NCI-H187 (cell line): ENCODE data around the gene TAP1.
"Not testable (repeated sequence)": the region's sequence is repeated elsewhere in the genome, so short reads cannot be mapped to it uniquely, and the experiment has no call there.

ENCODE experiments used
- DNase-seq, 2 experiments: peaks; one replicate each; lab custom pipeline; 2025; lab: John Stamatoyannopoulos, UW

TAP1 gene

DNA sequence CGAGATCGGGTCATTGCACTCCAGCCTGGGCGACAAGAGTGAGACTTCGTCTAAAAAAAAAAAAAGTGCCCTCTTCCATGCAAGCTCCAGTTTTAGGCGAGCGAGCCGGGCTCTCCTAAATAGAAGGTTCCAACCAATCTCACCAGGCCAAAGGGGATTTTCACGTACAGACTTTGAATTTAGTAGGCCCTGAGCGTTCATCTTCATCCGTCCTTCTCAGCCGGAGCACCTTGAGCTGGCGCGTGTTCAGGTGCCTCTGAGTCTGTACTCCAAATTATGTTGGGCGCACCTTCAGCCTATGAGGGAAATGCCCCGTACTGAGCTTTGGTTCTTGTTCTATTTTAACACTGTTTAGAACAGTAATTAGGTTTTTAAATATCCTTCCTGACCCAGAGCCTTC is 14.1 kb downstream of the TAP1 start:
- DNase-seq, result no peak

DNA sequence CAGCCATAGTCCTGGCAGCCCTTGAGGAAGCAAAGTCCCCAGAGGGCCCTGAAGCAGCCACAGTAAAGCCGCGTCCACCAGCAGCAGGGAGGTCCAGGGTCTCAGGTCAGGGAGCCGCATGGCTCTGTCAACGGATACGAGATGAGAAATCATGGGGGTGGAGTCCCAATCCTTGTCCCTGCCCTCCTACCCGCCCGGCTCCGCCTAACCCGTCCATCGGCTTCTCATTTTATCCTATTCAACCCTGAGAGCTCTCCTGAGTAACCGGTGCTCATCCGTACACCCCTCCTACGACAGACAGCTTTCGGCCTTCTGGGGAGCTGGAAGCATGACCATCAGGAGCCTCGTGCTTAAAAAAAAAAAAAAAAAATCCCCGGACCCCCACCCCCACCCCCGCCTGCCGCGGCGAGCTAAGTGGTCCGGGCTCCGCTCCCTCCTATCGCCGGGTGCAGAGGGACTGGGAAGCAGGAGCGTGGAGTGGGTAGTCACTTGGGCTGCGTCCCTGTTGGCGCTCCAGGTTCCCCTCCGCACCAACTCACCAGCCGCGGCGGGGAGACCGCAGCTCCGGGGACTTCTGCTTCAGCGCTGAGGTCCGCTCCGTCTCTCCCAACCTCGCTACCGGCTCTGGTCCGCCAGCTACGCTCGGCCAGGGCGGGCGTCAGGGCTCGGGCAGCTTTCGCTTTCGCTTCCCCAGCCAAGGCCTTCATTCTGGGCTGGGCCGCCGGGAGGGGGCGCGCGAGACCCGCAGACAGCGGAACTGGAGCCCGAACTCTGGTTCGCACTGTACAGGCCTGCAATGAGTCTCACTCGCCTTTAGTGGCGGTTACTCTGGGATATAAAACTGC is 15.2 kb downstream of the TAP1 start, which contains the start of gene TAP2:
Gene TAP2 (minus strand): TSS at position 626 of the 845 bp plus-strand sequence. CDS start 506 bp downstream, at position 120.
- peak; percentile 79 for DNase-seq

DNA sequence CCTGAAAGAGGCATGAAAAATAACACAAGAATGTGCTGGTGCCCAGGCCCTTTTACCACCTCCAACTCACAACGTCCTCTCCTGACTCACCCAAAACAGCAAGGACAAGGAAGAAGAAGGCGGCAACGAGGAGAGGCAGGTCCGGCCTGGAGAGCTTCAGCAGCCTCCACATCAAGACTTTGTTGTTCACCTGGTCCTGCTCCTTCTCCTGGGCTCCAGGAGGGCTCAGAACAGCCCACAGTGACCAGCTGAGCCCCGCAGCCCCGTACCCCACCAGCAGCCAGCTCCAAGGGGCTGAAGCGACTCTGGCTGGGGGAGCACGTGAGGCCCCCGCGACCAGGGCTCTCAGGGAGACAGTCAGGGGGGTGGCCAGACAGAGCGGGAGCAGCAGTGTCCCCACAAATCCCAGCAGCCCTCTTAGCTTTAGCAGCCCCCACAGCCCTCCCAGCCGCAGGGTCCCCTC is 15.8 kb downstream of the TAP1 start:
- DNase-seq, result no peak

DNA sequence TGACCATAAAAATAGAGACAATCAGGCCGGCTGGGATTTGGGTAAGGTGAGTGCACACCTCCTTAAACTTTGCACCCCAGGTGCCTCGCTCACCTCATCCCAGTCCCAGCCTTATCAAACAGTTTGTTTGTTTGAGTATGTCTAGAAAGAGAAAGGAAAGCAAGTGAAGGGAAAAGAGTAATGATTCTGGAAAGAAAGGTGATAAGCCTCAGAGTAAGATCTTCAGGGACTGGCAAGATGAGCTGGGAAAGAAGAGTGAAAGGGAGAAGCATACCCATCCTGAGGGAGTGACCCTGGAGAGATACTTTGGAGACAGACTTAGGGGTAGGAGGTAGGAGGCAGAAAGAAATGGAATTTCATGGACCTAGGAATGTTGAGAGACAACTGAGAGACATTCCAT is 16.6 kb downstream of the TAP1 start:
- no peak for DNase-seq

DNA sequence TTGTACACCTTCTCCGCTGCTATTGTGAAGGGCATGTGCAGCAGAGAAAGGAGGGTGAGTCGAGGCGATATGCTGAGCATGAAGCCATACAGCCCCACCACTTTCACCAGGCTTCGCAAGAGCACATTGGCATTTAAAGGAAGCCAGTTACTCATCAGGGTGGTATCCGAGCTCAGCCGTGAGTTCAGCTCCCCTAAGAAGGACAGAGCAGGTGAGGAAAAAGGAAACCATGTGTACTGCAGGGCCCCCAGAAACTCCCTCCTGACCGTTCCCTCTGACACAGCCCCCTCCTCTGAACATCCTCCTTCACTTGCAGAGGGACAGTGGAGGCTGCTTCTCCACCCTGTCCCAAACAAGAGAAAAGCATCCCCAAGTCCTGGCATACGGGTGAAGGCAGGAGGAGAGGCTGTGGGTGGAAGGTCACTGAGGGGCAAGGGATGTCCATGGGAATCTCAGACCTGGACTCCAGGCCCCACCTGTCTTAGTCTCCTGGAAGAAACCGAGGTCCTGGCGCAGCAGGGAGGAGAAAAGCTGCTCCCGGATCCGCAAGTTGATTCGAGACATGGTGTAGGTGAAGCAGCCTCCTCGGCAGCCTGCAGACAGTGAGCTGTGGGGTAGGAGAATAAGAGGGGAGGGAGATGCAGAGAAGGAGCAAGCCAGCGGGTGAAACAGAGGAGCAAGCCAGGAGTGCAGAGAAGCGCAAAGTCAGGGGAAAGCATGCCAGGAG is 18.2 kb downstream of the TAP1 start:
- no peak for DNase-seq

DNA sequence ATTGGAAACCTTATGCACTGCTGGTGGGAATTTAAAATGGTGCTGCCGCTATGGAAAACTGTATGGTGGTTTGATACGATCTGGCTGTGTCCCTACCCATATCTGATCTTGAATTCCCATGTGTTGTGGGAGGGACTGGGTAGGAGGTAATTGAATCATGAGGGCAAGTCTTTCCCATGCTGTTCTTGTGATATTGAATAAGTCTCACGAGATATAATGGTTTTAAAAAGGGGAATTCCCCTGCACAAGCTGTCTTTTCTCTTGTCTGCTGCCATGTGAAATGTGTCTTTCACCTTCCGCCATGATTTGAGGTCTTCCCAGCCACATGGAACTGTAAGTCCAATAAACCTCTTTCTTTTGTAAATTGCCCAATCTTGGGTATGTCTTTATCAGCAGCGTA is 19.8 kb downstream of the TAP1 start:
- no peak for DNase-seq

DNA sequence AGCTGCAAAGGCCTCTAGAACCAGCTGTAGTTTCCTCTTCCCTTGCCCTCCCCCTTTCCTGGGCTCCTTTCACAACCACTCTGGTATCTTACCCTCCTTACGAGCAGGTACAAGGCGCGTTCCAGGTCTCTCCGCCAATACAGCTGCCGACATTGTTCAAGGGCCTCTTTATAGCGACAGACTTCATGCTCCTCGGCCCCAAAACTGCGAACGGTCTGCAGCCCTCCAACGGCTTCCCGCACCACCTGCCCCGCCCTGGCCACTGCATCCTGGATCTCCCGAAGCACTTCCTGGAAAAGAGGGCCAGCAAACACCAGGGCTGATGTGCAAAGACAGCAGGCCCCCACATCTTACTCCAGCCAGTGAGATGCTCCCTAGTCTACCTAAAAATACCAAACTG is 21.0 kb downstream of the TAP1 start:
- no peak for DNase-seq

DNA sequence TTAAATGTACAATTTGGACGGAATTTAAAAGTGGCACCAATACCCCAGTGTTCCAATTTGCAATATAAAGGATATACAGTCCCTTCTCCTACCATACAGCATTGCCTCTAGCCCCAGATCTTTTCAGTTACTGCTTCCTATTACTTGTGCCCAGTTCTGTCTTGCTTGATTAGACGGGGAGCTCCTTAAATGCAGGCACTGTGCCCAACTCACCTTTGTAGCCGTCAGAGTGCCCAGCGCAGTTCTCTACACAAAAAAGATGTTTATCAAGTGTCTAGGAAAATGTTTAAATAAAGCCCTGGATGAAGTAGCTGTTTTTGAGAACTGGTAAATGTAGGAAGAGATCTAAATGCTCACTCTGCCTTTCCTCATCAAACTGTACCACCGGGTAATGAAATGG is 22.6 kb downstream of the TAP1 start:
- no peak for DNase-seq

DNA sequence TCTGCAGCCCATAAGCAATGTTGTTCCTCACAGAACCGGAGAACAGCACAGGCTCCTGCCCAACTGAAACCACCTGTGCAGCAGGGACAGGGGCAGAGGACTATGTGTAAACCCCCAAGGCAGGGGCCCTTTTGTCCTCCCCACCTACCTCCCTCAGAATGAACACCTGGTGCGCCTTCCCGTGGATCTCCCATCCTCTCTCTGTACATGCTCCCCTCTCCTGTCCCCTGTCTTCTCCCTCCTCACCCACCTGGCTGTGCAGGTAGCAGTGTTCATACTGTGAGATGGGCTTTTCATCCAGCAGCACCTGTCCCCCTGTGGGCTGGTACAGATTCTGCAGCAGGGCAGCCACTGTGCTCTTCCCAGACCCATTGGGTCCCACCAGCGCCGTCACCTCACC is 23.5 kb downstream of the TAP1 start:
- no peak for DNase-seq

DNA sequence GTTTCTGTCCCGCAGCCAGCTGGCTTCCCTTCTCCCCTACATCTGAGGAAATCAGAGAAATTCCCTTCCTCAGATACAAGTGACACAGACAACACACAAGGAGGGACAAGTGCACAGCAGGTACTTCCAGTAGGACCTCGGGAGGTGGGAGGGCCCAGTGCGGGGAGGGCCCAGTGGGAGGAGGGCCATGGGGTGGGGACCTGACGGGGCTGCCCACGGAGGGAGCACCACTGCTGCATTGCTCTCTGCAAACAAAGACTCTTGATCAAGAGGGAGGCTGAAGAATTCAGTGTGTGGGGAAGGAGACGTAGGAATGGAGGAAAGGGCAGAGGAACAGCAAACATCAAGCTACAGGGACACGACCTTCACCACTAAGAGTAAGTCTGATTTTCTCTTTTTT is 24.0 kb downstream of the TAP1 start:
- no peak for DNase-seq

DNA sequence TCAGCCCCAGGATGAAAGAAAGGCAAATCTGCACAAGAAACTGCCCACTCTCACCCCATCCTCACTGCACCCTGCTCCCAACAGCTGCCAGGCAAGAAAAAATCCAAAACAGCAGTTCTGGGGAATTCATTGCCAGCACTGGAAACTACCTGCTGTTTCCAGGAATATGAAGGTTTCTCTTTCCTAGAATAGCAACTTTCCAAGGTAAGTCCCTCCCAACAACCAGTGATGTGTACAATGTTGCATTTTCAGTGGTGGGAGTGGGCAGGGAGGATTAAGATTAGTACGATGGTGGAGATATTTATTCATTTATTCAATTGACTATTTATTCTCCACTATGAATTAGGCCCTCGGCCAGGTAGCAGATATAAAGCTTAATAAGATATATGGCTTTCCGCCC is 26.5 kb downstream of the TAP1 start:
- no peak for DNase-seq

DNA sequence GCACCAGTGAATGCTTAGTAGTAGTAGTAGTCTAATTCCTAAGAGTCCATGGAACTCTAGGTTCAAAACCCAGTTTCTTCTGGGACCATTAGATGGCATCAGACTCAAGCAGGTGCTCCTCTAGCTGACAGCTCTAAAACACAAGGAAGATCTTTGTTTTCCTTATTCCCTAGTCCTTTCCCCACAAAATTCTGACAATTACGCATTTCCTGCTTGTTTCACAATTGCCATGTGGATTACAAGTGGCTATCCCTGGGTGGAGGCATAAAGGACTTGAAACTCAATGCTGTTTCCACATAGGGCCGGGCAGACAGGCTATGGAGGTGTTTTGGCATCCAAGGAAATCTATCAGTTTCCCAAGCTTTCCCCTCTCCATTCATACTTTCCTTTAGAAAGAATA is 27.5 kb downstream of the TAP1 start:
- DNase-seq, result no peak

DNA sequence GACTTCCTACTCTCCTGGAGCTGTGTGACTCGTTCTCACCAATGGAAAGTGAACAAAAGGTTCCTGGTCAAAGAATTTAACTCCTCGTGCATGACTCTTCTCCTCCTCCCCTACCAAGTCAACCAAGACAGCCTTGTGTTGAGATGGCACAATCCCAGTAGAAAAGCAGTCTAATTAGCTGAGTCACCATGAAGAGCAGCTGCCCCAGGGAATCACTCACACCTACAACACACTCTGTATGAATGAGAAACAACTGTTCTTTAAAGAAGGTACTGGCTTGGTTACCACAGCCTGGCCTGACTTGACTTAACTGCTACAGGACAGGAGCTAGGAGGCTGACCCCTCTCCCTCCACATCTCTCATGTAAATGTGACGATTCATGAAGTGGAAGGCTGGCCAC is 33.8 kb downstream of the TAP1 start:
- no peak for DNase-seq

DNA sequence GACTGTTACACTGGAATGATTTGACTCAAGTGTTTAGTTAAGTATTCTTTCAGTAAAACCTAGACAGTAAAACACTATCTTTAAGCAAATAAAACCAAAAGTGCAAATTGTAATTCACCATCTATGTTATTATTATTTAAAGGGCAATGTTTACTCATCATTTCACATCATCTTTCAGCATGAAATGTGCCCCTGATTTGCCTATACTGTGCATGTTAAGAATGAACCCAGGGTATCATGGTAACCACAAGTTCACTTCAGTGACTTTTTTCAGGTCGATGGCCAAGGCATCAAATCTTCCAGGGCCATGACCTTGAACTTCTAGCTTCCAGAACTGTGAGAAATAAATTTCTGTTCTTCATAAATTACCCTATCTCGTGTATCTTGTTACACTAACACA is 34.6 kb downstream of the TAP1 start:
- no peak for DNase-seq

DNA sequence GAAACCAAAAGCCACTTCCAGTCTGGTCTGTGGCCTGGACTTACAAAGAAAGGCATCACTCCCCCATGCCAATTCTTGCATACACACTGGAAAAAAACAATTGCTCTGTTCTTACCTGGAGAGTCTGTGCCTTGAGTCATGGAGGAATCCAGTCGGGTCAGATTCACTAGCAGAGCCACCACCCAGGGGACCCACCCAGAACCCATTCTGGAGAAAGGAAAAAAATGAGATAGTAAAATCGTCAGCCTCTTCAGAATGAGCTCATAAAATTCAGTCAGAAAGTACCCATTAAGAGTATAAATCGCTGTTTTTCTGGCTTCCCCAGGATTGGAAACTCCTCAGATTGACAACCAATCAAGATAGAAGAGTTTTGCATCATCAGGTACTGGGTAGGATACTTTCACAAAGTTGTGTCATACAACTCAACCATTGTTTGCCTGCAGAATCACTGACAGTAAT is 36.7 kb downstream of the TAP1 start, which contains the start of gene HLA-DOB:
Gene HLA-DOB (minus strand): TSS at position 257 of the 459 bp plus-strand sequence. CDS start 51 bp downstream, at position 206.
- no peak for DNase-seq

DNA sequence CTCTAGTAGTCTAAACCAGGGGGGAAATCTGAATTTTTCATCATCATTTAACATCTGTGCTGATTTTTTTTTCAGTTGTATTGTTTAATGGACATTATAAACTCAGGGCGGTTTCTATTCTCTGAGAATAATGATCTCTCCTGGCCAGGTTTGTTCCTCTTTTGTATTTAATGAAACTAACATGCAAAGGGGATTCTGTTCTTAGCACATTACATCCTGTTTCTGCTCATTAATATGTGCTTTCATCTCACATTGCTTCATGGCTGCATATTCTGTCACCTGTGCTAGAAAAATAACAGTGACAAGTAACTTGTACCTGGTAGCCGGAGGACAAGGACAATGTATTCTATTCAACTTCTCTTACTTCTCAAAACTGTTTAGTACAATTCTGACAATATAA is 37.5 kb downstream of the TAP1 start:
- DNase-seq, result no peak

DNA sequence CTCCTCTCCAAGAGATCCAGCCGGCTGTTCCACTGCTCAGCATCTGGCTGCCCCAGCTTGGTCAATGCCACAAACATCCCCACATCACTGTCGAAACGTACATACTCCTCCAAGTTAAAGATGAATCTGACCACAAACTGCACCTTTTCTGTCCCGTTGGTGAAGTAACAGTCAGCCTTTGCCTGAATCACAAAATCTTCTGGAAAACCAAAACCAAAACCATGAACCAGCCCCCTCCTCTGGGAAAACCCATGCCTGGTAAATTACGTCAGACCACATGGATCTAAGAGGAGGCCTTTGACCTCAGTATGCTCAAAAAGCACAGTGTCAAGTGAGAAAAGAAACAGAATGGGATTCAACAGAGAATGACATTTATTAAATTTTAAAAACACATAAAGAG is 38.4 kb downstream of the TAP1 start:
- DNase-seq, result no peak

DNA sequence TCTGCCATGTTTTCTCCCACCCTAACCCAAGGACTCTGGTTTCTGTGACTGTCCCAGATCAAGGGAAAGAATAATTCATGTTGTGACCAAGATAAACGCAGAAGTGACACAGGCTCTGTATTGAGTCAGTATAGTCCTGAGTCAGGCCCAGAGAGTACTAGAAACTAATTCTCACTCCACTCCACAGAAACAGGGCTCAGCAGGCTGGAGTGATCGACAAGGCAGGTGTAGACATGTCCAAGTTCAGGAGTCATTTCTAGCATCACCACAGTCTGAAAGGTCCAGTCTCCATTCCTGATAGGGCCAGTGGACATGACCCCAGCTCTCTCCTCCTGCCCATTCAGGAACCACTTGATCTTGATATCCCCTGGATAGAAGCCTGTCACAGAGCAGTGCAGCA is 39.4 kb downstream of the TAP1 start:
- DNase-seq, result no peak

DNA sequence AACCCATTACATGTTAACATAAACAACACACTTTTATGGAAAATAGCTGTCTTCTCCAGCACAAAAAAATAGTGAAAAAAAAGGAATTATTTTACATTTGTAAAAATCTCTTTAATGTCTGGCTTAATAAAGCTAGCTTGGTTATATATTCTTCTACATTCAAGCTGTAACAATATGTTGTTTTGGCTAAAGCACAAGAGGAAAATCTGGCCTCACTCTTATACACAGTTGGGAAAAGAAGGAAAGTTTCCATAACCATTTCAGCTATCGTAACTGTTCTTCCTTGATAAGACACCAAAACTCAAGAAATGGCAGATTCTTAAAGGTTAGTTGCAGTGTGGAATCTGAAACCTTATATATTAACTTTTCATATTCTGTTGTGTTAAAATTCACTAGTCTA is 44.3 kb downstream of the TAP1 start:
- no peak for DNase-seq

DNA sequence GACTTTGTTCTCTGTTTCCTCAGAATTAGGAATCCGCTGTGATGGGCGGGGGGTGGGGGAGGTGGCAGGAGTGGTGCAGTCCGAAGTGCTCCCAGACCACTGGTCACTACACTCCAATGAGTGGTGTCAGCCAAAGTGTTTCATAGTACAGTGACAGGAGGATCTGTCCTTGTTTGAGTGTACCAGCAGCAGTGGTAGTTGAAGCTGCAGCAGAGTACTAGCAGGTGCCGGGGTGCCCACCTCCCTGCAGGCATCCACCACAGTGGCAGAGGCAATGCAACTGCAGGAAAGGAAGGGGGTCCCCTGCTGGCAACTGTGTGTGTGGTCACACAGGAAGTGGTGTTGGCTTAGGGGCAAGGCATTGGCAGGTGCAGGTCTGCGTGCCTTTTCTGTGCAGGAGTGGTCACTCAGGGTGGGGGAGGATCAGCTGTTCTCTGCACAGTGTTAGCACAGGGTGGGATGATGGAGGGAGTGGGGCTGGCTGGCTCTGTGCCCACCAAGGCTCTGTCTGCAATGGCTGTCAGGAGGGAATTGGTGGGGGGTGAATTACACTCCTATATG is 46.4 kb downstream of the TAP1 start:
- no peak for DNase-seq

DNA sequence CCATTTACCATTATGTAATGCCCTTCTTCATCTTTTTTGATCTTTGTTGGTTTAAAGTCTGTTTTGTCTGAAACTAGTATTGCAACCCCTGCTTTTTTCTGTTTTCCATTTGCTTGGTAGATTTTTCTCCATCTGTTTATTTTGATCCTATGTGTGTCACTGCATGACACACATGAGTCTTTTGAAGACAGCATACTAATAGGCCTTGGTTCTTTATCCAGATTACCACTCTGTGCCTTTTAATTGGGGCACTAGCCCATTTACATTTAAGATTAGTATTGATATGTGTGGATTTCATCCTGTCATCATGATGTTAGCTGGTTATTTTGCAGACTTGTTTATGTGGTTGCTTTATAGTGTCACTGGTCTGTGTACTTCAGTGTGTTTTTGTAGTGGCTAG is 48.1 kb downstream of the TAP1 start:
- not testable (repeated sequence) for DNase-seq

DNA sequence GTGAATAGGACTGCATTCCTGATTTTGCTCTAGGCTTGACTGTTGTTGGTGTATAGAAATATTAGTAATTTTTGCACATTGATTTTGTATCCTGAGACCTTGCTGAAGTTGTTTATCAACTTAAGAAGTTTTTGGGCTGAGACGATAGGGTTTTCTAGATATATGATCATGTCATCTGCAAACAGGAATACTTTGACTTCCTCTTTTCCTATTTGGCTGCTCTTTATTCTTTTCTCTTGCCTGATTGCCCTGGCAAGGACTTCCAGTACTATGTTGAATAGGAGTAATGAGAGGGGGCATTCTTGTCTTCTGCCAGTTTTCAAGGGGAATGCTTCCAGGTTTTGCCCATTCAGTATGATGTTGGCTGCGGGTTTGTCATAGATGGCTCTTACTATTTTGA is 50.1 kb downstream of the TAP1 start:
- DNase-seq, result no peak

DNA sequence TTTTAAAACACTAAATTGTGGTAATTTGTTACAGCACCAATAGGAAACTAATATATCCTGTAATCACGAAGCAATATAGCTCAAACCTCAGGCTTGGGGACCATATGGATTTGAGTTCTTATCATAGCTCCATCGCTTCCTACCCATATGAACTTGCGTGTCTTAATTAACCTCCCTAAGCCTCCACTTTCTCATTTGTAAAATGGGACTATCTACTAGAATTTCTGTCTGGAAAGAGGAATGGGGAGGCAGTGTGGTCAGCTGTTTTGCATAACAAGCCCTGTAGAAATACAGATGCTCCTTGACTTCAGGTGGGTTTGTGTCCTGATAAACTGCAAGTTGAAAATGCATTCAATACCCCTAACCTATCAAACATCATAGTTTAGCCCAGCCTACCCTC is 53.8 kb downstream of the TAP1 start:
- no peak for DNase-seq
